Activated CD4-positive, alpha-beta T cell treated with anti-CD3 and anti-CD28 coated beads, Interleukin-2, amount 10 ng/mL, durations not matched to agents 7 days and 5 days (primary cell): ENCODE results near the gene PAK5. TPM values are rescaled to one million over a fixed set of nuclear protein-coding genes. Genes with fewer than 3 reads are reported as not detected.

Experiments used
- CTCF ChIA-PET: fragments of 350-600 bp; sonication (Branson Sonifier 250); formaldehyde crosslinking; loops from one replicate; lab custom pipeline; 2021; ENCODE audit warnings: antibody characterized with exemption; lab: Charles Lee
- POLR2A ChIA-PET: fragments of 350-600 bp; sonication (Branson Sonifier 250); formaldehyde crosslinking; loops from one replicate; lab custom pipeline; 2021; ENCODE audit warnings: antibody characterized with exemption; lab: Charles Lee
- DNase-seq: peaks from one replicate; pipeline ENCODE4 v3.0.0-alpha.2; 2020
- H3K27ac Mint-ChIP-seq: one replicate; pipeline ENCODE4 v1.8.0; 2021; ENCODE audit warnings: mild to moderate bottlenecking, moderate library complexity, mixed read lengths
- H3K27me3 Mint-ChIP-seq: one replicate; pipeline ENCODE4 v1.8.0; 2021; ENCODE audit warnings: mixed read lengths
- H3K36me3 Mint-ChIP-seq: one replicate; pipeline ENCODE4 v1.8.0; 2021; ENCODE audit warnings: low read depth, mixed read lengths
- H3K4me1 Mint-ChIP-seq: one replicate; pipeline ENCODE4 v1.8.0; 2021; ENCODE audit warnings: mixed read lengths
- H3K4me3 Mint-ChIP-seq: one replicate; pipeline ENCODE4 v1.8.0; 2021; ENCODE audit warnings: mild to moderate bottlenecking, moderate library complexity, mixed read lengths
- H3K9me3 Mint-ChIP-seq: one replicate; pipeline ENCODE4 v1.8.0; 2021; ENCODE audit warnings: mixed read lengths
- total RNA-seq, 2 experiments: library from RNA; stranded (reverse); gene quantifications; one replicate each; pipeline ENCODE4 v1.2.3, GENCODE V29; 2021

PAK5 gene
- total RNA-seq, 2 experiments from 2014 or later, result not detected

- Mint-ChIP-seq H3K27me3 (no peaks in the 10 kb centered on the region), H3K27ac (no peak overlapping the region), H3K36me3 (no peaks in the 10 kb centered on the region), H3K4me1 (no peaks in the 10 kb centered on the region), H3K4me3 (no peak overlapping the region), H3K9me3 (no peaks in the 10 kb centered on the region)
- no peak for DNase-seq
- CTCF ChIA-PET, result no interaction called here
- POLR2A ChIA-PET, result no interaction called here
These were observed 288.6 kb downstream of the PAK5 start for GRCh38 chr20:9550283-9550682.

GRCh38 chr20:9543214-9543613 is 295.7 kb downstream of the PAK5 start:
- Mint-ChIP-seq H3K4me3 (no peak overlapping the region), H3K4me1 (no peaks in the 10 kb centered on the region)
- CTCF ChIA-PET, result no interaction called here

DNA sequence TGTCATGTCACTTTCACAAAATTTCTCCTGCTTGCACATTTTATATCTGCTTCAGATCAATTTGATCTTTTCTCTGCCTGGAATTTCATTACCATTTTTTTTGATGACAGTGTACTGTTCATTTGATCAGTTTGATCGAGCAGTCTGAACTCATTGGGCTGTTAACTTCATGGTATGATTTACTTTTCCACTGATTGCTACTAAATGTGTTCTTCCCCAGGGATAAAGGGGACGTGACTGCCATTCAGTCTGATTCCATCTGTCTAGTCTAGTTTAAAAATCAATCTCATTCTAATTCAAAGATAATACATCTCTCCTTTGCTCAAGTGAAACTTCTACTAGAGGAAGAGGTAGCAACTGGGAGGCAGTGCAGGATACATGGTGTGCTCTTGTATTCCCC is 303.4 kb downstream of the PAK5 start:
- CTCF ChIA-PET, result no interaction called here
- no peaks in the 10 kb centered on the region for H3K36me3 Mint-ChIP-seq
- POLR2A ChIA-PET, result no interaction called here
- H3K4me3 Mint-ChIP-seq, result no peak overlapping the region
- no peak for DNase-seq
- no peaks in the 10 kb centered on the region for H3K4me1 Mint-ChIP-seq
- H3K9me3 Mint-ChIP-seq, result no peaks in the 10 kb centered on the region
- no peak overlapping the region for H3K27ac Mint-ChIP-seq
- no peaks in the 10 kb centered on the region for H3K27me3 Mint-ChIP-seq

More at GRCh38 chr20:9543214-9543613, 295.7 kb downstream of the PAK5 start:
- POLR2A ChIA-PET, result no interaction called here
- DNase-seq, result no peak
- Mint-ChIP-seq H3K27ac (no peak overlapping the region), H3K27me3 (no peaks in the 10 kb centered on the region), H3K36me3 (no peaks in the 10 kb centered on the region), H3K9me3 (no peaks in the 10 kb centered on the region)

GRCh38 chr20:9534025-9534424 is 304.9 kb downstream of the PAK5 start:
- CTCF ChIA-PET, result no interaction called here
- H3K4me3 Mint-ChIP-seq, result no peak overlapping the region
- no peaks in the 10 kb centered on the region for H3K27me3 Mint-ChIP-seq
- H3K27ac Mint-ChIP-seq, result no peak overlapping the region
- POLR2A ChIA-PET, result no interaction called here
- no peaks in the 10 kb centered on the region for H3K4me1 Mint-ChIP-seq
- H3K9me3 Mint-ChIP-seq, result no peaks in the 10 kb centered on the region
- H3K36me3 Mint-ChIP-seq, result no peaks in the 10 kb centered on the region
- DNase-seq, result no peak

- no peak overlapping the region for H3K4me3 Mint-ChIP-seq
- no peak for DNase-seq
- H3K4me1 Mint-ChIP-seq, result no peaks in the 10 kb centered on the region
- H3K9me3 Mint-ChIP-seq, result no peaks in the 10 kb centered on the region
- ChIA-PET POLR2A (no interaction called here), CTCF (no interaction called here)
- no peak overlapping the region for H3K27ac Mint-ChIP-seq
- no peaks in the 10 kb centered on the region for H3K27me3 Mint-ChIP-seq
- H3K36me3 Mint-ChIP-seq, result no peaks in the 10 kb centered on the region
These were observed 306.6 kb downstream of the PAK5 start for GRCh38 chr20:9532069-9532838.

DNA sequence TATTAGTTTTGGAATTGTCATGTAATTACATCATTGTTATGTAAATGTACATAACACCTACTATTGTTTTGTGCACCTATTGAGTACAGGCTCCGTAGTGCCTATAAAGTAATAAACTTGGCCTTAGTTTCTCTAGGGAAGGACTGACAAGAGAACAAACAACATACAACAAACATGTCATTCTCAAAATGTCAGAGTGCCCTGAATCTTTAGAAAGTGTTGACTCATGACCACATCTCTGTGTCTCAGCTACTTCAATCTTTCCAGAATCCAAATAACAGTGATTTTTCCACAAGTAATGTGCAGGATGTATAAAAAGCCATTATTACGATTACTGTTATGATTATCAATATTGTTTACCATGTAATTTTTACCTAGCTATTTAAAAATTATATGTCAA is 307.3 kb downstream of the PAK5 start:
- H3K36me3 Mint-ChIP-seq, result no peaks in the 10 kb centered on the region
- ChIA-PET CTCF (no interaction called here), POLR2A (no interaction called here)
- no peak for DNase-seq
- H3K27ac Mint-ChIP-seq, result no peak overlapping the region
- no peak overlapping the region for H3K4me3 Mint-ChIP-seq
- no peaks in the 10 kb centered on the region for H3K4me1 Mint-ChIP-seq
- H3K27me3 Mint-ChIP-seq, result no peaks in the 10 kb centered on the region
- no peaks in the 10 kb centered on the region for H3K9me3 Mint-ChIP-seq

DNA sequence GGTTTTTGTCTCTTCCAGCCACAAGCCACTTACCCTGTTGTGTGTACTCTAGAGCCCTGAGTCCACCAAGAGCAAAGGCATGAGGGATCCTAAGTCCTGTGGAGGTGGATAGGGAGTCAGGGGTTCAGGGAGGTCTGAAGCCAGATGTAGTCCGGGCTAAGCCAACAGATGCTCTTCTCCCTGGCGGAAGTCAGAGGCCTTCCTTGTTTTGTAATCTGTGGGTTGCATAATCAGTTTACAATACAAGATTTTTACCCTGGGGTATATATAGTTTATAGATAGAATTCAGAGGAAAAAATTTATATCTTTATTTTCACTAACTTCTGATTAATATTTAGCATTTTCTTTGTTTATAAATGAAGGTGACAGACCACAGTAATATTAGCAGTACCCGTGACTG is 315.2 kb downstream of the PAK5 start:
- H3K27me3 Mint-ChIP-seq, result peaks cover 3% of the 10 kb centered on the region
- no peak overlapping the region for H3K27ac Mint-ChIP-seq
- no peak for DNase-seq
- H3K4me3 Mint-ChIP-seq, result no peak overlapping the region
- no peaks in the 10 kb centered on the region for H3K4me1 Mint-ChIP-seq
- ChIA-PET CTCF (no interaction called here), POLR2A (no interaction called here)
- no peaks in the 10 kb centered on the region for H3K9me3 Mint-ChIP-seq
- no peaks in the 10 kb centered on the region for H3K36me3 Mint-ChIP-seq

- Mint-ChIP-seq H3K9me3 (no peaks in the 10 kb centered on the region), H3K4me1 (no peaks in the 10 kb centered on the region), H3K36me3 (no peaks in the 10 kb centered on the region), H3K27me3 (peaks cover 37% of the 10 kb centered on the region), H3K4me3 (no peak overlapping the region), H3K27ac (no peak overlapping the region)
- POLR2A ChIA-PET, result no interaction called here
- CTCF ChIA-PET, result interaction anchor here (1.1 kb wide), 1 partner anchor 36 kb away, joined by 3 read pairs; no protein-coding TSS in a partner anchor
- no peak for DNase-seq
These were observed 318.8 kb downstream of the PAK5 start for GRCh38 chr20:9520086-9520485.

- Mint-ChIP-seq H3K4me1 (no peaks in the 10 kb centered on the region), H3K36me3 (no peaks in the 10 kb centered on the region), H3K27me3 (peaks cover 50% of the 10 kb centered on the region), H3K9me3 (no peaks in the 10 kb centered on the region), H3K4me3 (no peak overlapping the region), H3K27ac (no peak overlapping the region)
- CTCF ChIA-PET, result interaction anchor here (1.1 kb wide), 1 partner anchor 37 kb away, joined by 3 read pairs; no protein-coding TSS in a partner anchor
- POLR2A ChIA-PET, result no interaction called here
- DNase-seq, result no peak
These were observed 320.2 kb downstream of the PAK5 start for GRCh38 chr20:9518576-9519175.

DNA sequence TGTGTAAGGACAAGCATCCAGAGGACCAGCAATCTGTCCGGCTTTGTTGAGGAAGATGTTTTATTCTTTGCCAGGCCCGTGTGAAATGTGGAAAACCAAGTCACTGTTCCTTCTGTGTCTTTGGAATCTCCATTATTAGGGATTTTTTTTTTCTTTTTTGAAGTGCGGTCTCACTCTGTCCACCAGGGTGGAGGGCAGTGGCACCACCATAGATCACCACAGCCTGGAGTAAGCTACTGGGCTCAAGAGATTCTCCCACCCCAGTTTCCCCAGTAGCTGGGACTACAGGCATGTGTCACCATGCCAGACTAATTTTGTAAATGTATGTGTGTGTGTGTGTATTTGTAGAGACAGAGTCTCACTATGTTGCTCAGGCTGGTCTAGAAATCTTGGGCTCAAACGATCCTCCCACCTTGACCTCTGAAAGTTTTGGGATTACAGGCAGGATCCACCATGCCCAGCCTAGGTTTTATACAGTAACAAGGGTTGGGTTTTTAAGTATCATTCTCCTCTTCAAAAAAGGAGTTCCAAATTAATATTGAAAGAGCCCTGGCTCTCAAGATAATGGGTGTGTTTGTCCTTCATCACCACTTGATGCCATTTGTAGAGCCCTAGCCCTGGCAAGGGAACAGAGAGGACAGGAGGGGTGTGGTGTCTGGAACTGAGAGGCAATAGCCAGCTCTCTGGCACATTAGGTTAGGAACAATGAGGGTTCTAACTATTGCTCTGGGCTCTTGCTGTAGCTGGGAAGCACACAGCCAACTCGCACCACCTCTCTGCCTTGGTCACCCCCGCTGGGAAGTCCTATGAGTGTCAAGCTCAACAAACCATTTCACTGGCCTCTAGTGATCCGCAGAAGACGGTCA is 321.3 kb downstream of the PAK5 start:
- ChIA-PET POLR2A (no interaction called here), CTCF (no interaction called here)
- DNase-seq, result no peak
- Mint-ChIP-seq H3K27ac (no peak overlapping the region), H3K36me3 (no peaks in the 10 kb centered on the region), H3K4me3 (no peak overlapping the region), H3K27me3 (peaks cover 54% of the 10 kb centered on the region), H3K9me3 (no peaks in the 10 kb centered on the region), H3K4me1 (no peaks in the 10 kb centered on the region)

DNA sequence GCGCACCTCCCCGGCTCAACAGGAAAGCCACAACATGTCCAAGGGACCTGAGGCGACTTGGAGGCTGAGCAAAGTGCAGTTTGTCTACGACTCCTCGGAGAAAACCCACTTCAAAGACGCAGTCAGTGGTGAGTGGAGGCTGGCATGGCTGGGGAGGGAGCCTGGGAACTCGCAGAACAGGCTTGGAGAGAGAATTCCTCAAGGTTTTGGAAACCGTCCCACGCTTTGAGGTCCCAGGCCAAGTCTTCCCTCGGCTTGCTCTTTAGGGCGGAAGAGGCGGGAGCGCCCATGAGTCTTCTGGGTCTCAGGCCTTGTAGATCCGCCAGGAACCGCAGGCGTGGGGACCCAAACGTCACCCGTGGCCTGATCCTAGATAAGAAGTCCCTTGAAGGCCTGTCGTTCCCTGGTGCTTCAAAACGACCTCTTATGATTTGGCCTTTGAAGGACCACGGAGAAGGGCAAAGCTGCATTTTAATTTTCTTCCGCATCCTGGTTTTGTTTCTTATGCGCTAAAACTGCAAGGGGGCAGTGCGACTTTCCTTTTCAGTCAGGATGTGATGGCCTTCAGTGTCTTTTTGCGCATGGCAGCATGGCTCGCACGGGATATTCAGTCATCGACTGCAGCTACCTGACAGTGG is 322.5 kb downstream of the PAK5 start:
- Mint-ChIP-seq H3K27me3 (peaks cover 66% of the 10 kb centered on the region), H3K9me3 (no peaks in the 10 kb centered on the region), H3K36me3 (no peaks in the 10 kb centered on the region), H3K27ac (no peak overlapping the region), H3K4me1 (no peaks in the 10 kb centered on the region), H3K4me3 (no peak overlapping the region)
- ChIA-PET CTCF (no interaction called here), POLR2A (no interaction called here)
- DNase-seq, result no peak

GRCh38 chr20:9515741-9516233 is 323.1 kb downstream of the PAK5 start:
- Mint-ChIP-seq H3K9me3 (no peaks in the 10 kb centered on the region), H3K4me1 (no peaks in the 10 kb centered on the region), H3K4me3 (no peak overlapping the region), H3K36me3 (no peaks in the 10 kb centered on the region), H3K27ac (no peak overlapping the region), H3K27me3 (peaks cover 68% of the 10 kb centered on the region)
- DNase-seq, result no peak
- POLR2A ChIA-PET, result no interaction called here
- CTCF ChIA-PET, result no interaction called here
